ENCODE results near the gene F8A2.
"Not testable (repeated sequence)": the region's sequence is repeated elsewhere in the genome, so short reads cannot be mapped to it uniquely, and the experiment has no call there.

Gene F8A2

DNA sequence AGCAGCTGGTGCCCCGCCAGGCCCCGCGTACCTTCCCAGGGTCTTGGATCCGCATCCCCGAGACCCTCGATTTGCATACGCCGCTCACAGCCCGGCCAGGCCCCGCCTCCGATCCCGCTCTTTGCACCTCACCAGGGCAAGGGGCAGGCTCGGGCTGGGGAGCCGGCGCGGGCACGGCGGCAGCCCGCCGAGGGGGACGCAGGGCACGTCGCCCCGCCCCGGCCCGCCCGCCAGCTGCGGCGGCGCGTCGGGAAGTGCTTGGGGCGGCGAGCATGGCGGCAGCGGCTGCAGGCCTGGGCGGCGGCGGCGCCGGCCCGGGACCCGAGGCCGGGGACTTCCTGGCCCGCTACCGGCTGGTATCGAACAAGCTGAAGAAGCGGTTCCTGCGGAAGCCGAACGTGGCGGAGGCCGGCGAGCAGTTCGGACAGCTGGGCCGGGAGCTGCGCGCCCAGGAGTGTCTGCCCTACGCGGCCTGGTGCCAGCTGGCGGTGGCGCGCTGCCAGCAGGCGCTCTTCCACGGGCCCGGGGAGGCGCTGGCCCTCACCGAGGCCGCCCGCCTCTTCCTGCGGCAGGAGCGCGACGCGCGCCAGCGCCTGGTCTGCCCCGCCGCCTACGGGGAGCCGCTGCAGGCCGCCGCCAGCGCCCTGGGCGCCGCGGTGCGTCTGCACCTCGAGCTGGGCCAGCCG is at the start of gene F8A2:
TSS of gene F8A2 (plus strand) at position 253 of the 686 bp plus-strand sequence. CDS start at position 273, 20 bp downstream.
- DNase-seq (ENCODE audit: low spot score): not testable (repeated sequence)

DNA sequence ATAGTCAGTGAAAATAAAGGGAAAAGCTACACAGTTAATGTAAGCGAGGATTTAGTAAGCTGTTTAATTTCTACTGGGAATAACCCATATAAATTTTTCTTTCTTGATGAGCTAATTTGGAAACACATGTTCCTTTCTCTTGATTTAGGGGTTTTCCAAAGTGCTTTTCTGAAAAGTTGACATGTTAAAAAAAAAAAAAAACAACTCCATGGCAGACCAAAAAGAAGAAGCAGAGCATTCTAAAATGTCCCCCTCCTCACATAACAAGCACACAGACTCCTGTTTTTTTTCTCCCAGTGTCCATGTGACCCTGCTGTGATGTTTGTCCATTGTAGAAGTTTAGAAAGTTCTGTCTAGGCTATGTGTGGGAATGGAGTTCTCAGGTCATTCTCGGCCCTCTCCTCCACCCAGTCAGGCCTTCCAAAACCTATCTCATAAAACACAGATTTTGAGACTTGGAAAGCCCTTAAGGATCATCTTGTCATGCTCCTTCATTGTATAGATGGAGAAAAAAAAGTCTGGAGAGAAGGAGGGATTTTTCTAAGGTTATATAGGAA is 48.3 kb upstream of the F8A2 start:
- peak; percentile 61 for DNase-seq (ENCODE audit: low spot score)

DNA sequence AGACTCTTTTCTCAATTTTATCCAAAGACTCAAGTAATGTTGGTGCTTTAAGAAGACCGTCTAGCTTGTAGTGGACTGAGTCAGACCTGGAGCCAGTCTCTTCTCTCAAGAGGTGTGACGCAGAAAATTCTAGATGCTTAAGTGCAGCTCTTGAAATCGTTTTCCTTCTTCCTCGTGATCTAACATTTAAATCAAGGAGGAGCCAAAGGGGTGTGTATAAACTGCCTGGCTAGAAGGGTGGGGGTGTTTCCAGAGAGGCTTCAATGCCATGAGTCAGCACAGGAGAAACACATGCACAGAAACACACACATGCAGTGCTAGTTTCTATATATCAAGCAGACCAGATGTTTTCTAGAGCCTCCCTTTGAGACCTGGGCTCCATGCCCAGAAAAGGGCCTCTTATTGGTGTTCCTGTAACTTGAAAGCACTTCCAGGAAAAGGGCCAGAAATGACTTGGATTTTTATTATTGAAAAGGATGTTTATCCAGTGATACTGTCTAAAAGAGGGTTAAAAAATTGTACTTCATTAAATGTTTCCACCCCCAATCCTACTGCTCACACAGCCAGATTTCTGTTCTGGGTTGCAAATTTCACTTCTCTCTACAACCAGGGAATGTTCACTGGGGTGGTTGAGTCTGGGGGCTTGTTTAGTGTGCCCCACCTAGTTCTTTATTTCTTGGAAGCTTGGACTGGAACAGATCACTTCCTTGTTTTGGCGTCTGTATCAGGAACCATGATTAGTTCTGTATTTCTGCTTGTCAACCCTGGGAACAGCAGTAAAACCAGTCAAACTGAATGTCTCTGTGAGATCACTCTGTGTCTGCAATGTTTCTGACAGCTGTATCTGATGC is 47.2 kb upstream of the F8A2 start, which contains the start of gene CLIC2:
TSS of gene CLIC2 (minus strand) at position 129 of the 851 bp plus-strand sequence. CDS start 187 bp downstream, outside the sequence.
- peak; percentile 92 for DNase-seq (ENCODE audit: low spot score)

DNA sequence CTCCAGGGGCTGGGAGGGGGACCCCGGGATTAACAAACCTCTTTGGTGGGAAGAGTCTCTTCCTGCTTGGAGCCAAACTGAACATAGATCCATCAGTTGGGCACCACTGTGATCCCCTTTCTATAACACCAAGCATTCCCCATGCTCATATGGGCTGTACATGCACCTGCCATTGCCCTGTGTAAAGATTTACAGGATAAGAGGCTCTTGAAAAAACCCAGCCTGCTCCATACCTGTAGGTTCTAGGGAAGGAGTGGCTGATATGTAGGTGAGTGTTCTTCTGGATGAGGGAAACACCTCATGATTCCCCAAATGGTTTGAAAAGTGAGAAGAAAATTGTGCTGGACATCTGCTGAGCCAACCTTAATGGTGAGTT is 46.6 kb upstream of the F8A2 start:
- peak; percentile 24 for DNase-seq (ENCODE audit: low spot score)

DNA sequence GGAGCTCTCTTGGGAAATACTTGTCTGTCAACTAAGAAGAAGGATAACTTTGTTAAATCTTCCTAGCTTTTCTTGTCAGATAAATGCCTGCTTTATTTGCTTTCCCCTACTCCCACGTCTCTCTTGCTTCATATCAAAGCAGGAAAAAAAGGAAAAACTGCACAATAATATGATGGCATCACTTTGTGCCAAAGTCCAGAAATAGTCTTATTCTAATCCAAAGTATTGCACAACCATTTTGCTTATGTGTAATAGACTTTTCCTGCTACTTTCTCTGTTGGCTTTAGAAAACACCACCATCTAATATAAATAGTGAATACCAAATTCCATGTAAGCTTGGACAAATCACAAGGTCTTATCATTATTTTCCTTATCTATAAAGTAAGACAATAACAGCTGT is 36.2 kb upstream of the F8A2 start:
- not testable (repeated sequence) for DNase-seq (ENCODE audit: low spot score)

DNA sequence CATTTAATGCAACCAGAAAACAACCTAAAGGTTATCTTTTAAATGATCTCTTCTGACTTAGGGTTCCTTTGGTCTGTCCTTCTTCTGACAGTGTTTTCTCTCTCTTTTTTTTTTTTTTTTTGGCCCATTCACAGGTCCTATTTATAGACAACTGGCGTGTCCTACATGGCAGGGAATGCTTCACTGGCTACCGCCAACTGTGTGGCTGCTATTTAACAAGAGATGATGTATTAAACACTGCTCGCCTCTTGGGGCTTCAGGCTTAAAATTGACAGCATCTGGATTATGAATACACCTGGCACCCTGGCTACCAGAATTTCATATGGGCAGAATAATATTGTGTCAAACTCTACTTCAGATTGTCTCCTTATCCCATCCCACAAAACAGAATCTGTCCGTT is 32.4 kb upstream of the F8A2 start:
- DNase-seq (ENCODE audit: low spot score): not testable (repeated sequence)

DNA sequence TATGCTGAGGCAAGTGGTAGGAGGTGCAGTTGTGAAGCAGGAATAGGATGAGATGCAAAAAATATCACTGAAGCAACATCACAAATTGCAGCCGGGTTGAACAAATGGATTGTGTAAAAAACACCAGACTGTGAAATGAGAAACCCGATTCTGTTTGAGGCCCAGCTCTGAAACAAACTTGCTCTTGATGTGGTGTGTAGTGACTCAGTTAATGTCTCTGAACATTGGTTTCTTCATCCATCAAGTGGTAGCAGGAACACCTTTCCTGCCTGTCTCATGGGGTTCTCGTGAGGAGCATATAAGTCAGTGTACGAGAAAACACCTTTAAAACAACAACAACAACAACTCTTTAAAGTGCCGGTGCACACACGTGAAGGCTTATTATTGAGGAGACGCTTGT is 18.2 kb upstream of the F8A2 start:
- not testable (repeated sequence) for DNase-seq (ENCODE audit: low spot score)

DNA sequence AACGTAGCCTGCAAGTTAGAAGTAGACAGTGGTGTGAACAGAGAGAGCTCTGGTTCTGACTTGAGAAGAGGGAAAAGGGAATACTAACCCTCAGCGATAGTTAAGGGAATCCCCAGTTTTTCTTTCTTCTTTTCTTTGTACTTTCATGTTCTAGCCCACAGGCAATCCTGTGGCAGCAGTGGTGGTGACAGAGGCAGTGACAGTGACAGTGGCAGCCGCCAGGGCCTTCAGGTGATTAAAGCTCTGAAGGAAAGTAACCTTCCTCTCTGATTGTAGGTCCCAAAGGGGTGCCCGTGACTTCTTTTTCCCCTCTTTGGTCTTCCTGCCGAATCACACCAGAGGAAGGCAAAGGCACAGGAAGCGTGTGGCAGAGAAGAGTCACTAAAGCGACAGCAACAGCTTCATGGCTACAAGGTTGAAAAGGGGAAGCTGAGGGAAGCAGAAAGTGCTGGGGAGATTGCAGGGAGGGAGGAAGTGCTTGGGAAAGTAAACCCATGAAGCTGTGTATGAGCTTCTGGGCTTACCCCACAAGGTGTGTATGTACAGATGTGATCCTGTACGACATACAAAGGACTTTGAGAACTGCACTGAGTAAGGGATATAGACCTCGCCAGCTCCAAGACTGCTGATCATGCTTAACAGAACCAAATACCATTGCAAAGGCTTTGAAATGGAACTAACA is 8.0 kb upstream of the F8A2 start:
- not testable (repeated sequence) for DNase-seq (ENCODE audit: low spot score)

DNA sequence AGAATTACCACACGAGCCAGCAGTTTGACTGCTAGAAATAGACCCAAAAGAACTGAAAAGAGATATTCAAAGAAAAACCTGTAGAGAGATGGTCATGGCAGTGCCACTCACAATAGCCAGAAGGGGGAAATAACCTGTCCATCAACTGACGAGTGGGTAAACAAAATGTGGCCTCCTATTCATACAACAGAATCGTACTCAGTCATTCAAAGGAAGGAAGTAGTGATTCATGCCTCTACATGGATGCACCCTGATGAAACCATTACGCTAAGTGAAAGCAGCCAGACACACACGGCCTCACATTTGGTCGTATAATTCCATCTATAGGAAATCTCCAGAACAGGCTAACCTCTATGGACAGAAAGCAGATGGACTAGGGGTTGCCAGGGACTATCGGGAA is 2.1 kb upstream of the F8A2 start:
- not testable (repeated sequence) for DNase-seq (ENCODE audit: low spot score)

DNA sequence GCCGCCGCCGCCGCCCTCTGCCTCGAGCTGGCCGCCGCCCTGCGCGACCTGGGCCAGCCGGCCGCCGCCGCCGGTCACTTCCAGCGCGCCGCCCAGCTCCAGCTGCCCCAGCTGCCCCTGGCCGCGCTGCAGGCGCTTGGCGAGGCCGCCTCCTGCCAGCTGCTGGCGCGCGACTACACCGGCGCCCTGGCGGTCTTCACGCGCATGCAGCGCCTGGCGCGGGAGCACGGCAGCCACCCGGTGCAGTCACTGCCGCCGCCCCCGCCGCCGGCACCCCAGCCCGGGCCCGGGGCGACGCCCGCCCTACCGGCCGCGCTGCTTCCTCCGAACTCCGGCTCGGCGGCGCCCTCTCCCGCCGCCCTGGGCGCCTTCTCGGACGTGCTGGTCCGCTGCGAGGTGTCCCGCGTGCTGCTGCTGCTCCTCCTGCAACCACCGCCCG is 653 bp downstream of the F8A2 start:
- not testable (repeated sequence) for DNase-seq (ENCODE audit: low spot score)

DNA sequence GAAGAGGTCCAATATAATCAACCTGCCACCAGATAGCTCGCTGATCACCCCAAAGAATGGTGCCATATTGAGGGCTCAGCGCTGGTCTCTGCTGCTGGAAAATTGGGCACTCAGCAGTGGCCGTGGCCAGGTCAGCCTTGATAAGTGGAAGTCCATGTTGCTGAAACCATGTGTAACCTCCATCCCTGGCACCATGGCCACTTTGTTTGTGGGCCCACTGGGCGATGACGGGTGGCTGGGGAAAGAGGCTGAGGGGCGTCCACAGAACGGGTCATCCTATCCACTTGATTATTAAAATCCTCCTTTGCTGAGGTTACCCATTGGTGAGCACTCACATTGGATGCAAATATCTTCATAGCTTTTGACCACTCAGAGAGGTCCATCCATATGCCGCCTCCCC is 7.7 kb downstream of the F8A2 start:
- no peak for DNase-seq (ENCODE audit: low spot score)

DNA sequence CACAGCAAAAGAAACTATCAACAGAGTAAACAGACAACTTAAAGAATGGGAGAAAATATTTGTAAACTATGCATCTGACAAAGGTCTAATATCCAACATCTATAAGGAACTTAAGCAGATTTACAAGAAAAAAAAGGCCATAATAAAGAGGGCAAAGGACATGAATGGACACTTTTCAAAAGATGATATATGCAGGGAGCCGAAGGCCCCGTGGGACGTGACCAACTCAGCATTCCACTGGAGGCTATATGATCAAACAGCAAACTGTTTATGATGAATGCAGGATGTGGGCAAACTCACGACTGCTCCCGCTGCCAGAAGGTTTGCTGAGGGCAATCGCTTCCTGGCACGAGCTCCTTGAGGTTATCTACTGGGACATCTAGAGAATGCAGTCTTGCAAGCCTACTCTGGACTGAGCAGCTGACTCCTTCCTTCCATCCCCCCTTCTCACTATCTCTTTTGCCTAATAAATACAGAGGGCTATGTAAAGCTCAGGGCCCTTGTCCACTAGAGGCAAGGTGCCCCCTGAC is 12.9 kb downstream of the F8A2 start:
- not testable (repeated sequence) for DNase-seq (ENCODE audit: low spot score)

DNA sequence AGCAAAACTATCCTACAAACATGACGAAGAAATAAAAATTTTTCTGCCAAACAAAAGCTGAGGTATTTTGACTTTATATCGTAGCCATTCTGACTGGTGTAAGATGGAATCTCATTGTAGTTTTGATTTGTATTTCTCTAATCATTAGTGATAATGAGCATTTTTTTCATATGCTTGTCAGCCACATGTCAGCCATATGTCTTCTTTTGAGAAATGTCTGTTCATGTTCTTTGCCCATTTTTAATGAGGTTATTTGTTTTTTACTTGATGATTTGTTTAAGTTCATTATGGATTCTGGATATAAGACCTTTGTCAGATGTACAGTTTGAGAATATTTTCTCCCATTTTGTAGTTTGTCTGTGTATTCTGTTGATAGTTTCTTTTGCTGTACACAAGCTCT is 24.5 kb downstream of the F8A2 start:
- DNase-seq (ENCODE audit: low spot score): no peak

DNA sequence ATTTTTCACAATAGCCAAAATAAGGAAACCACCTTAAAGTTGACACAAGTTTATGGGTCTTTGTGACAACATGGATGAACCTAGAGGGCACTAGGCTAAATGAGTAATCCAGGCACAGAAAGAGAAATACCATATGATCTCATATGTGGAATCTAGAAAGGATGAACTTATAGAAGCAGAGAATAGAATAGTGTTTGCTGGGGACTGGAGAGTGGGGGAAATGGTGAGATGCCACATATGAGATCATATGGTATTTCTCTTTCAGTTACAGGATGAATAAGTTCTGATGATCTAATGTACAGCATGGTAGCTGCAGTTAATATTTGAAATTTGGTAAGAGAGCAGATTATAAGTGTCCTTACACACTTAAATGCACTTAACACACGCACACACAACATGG is 35.9 kb downstream of the F8A2 start:
- DNase-seq (ENCODE audit: low spot score): no peak

All from hematopoietic multipotent progenitor cell treated with erythropoietin and hydrocortisone succinate and interleukin-3 and kit ligand, for 17 days (in vitro differentiated cells).